Measurements from ENCODE around the gene DPYD.

DPYD gene

DNA sequence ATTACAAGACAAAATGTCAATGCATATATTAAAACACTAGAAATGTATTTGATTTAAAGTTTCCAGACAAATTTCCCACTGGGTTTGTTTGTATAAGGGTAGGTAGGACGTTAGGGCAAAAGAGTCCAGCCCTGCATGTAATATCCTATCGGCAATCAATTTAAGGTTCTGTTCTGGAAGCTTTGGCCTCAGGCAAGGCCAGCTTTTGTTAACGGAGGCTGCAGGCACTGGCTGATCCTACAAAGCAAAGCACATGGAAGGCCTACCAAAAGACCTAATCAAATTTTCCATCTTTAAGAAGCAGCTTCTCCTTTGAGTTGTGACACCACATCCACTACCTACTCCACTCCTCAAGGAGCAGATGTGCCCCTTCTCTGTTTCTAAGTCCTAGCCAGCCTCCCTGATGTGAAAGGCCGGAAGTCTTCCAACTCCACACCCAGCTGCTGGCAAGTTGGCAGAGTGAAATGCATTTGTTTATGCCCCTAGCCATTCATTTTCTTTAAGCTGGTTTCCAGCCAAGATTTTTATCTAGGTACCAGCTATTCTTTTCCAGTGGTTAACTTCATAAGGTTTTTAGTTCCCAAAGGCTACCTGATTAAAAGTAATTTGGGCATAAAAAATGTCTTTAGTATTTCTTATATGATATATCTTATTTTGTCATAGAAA, 746.7 kb downstream of the DPYD start:
- TF ChIP-seq SUZ12 (IDR thresholded peaks at IDR 0.05), result no peak
- no peak for TF ChIP-seq ZNF384 (IDR thresholded peaks at IDR 0.05)
- TF ChIP-seq ELF4 (IDR thresholded peaks at IDR 0.05), result no peak
- no peak for TF ChIP-seq L3MBTL2 (conservative IDR thresholded peaks at IDR 0.05)
- TF ChIP-seq SP1 (IDR thresholded peaks at IDR 0.05), result no peak
- no peak for TF ChIP-seq PKNOX1 (IDR thresholded peaks at IDR 0.05)
- no peak for TF ChIP-seq FOXM1 (IDR thresholded peaks at IDR 0.05; ENCODE audit: borderline replicate concordance)
- TF ChIP-seq FOXK2 (IDR thresholded peaks at IDR 0.05), result no peak
- TF ChIP-seq NFRKB (IDR thresholded peaks at IDR 0.05), result no peak
- TF ChIP-seq HDGF (IDR thresholded peaks at IDR 0.05; ENCODE audit: borderline replicate concordance), result no peak
- TF ChIP-seq TARDBP (IDR thresholded peaks at IDR 0.05), result no peak
- no peak for TF ChIP-seq FOXA1 (IDR thresholded peaks at IDR 0.05)
- no peak for TF ChIP-seq LEF1 (IDR thresholded peaks at IDR 0.05; ENCODE audit: borderline replicate concordance)
- no peak for TF ChIP-seq CTBP1 (IDR thresholded peaks at IDR 0.05; ENCODE audit: borderline replicate concordance)
- TF ChIP-seq BHLHE40 (IDR thresholded peaks at IDR 0.05; ENCODE audit: borderline replicate concordance), result no peak
- TF ChIP-seq ARNT (IDR thresholded peaks at IDR 0.05), result no peak
- no peak for DNase-seq (ENCODE audit: extremely low spot score)
- ChIA-PET CTCF (no interaction called here), POLR2A (no interaction called here)

DNA sequence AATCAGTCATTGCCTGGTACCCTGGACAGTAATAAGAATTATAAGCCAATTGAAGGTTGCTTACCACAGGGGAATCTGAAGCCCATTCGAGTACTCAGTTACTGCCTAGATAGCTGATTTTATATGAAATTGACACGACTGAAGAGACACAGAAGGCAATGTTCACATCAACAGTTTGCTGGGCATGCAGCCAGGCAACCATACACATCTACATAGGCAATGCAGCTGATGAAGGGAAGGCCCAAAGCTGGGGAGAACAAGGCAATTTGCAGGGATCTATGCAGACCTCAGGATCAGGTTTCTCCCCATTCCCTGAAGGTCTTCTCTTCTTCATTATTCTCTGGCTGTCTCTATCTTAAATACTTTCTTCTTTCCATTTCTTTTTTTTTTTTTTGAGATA, 750.5 kb downstream of the DPYD start:
- no peak for DNase-seq (ENCODE audit: extremely low spot score)

DNA sequence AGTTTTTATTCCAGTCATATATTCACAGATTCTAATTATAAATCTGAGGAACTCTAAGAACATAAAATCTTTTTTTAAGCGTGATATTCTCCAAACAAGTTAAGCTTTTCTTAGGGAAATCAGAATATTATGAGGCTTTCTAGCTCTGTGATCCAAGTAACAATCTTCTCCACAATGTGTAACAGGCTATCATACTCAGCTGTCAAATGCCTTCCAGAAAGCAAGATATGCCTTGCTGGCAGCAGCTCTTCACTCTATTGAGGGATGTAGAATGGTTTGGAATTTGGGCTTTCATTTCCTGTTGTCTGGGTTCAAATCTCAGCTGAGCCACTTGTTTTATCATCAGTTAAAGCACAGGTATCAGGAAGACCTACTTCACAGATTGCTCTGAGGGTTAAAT, 752.8 kb downstream of the DPYD start:
- TF ChIP-seq FOXA1 (IDR thresholded peaks at IDR 0.05) (no peak), PKNOX1 (IDR thresholded peaks at IDR 0.05) (no peak), ZNF384 (IDR thresholded peaks at IDR 0.05) (no peak), LEF1 (IDR thresholded peaks at IDR 0.05; ENCODE audit: borderline replicate concordance) (no peak), FOXK2 (IDR thresholded peaks at IDR 0.05) (no peak), NFRKB (IDR thresholded peaks at IDR 0.05) (no peak), SUZ12 (IDR thresholded peaks at IDR 0.05) (no peak), CTBP1 (IDR thresholded peaks at IDR 0.05; ENCODE audit: borderline replicate concordance) (no peak), BHLHE40 (IDR thresholded peaks at IDR 0.05; ENCODE audit: borderline replicate concordance) (no peak), SP1 (IDR thresholded peaks at IDR 0.05) (no peak), FOXM1 (IDR thresholded peaks at IDR 0.05; ENCODE audit: borderline replicate concordance) (no peak), L3MBTL2 (conservative IDR thresholded peaks at IDR 0.05) (no peak), ELF4 (IDR thresholded peaks at IDR 0.05) (no peak), ARNT (IDR thresholded peaks at IDR 0.05) (no peak), HDGF (IDR thresholded peaks at IDR 0.05; ENCODE audit: borderline replicate concordance) (no peak), TARDBP (IDR thresholded peaks at IDR 0.05) (no peak)
- CTCF ChIA-PET, result no interaction called here
- no peak for DNase-seq (ENCODE audit: extremely low spot score)
- POLR2A ChIA-PET, result no interaction called here

More for the DNA sequence above, 750.5 kb downstream of the DPYD start:
- TF ChIP-seq ELF4 (IDR thresholded peaks at IDR 0.05), result no peak
- no peak for TF ChIP-seq PKNOX1 (IDR thresholded peaks at IDR 0.05)
- no peak for TF ChIP-seq CTBP1 (IDR thresholded peaks at IDR 0.05; ENCODE audit: borderline replicate concordance)
- no peak for TF ChIP-seq FOXM1 (IDR thresholded peaks at IDR 0.05; ENCODE audit: borderline replicate concordance)
- no peak for TF ChIP-seq FOXA1 (IDR thresholded peaks at IDR 0.05)
- no peak for TF ChIP-seq SP1 (IDR thresholded peaks at IDR 0.05)
- no peak for TF ChIP-seq HDGF (IDR thresholded peaks at IDR 0.05; ENCODE audit: borderline replicate concordance)
- no peak for TF ChIP-seq ZNF384 (IDR thresholded peaks at IDR 0.05)
- no peak for TF ChIP-seq NFRKB (IDR thresholded peaks at IDR 0.05)
- no peak for TF ChIP-seq FOXK2 (IDR thresholded peaks at IDR 0.05)
- no peak for TF ChIP-seq ARNT (IDR thresholded peaks at IDR 0.05)
- no peak for TF ChIP-seq SUZ12 (IDR thresholded peaks at IDR 0.05)
- TF ChIP-seq LEF1 (IDR thresholded peaks at IDR 0.05; ENCODE audit: borderline replicate concordance), result no peak
- no peak for TF ChIP-seq L3MBTL2 (conservative IDR thresholded peaks at IDR 0.05)
- TF ChIP-seq BHLHE40 (IDR thresholded peaks at IDR 0.05; ENCODE audit: borderline replicate concordance), result no peak
- TF ChIP-seq TARDBP (IDR thresholded peaks at IDR 0.05), result no peak
- ChIA-PET POLR2A (no interaction called here), CTCF (no interaction called here)

DNA sequence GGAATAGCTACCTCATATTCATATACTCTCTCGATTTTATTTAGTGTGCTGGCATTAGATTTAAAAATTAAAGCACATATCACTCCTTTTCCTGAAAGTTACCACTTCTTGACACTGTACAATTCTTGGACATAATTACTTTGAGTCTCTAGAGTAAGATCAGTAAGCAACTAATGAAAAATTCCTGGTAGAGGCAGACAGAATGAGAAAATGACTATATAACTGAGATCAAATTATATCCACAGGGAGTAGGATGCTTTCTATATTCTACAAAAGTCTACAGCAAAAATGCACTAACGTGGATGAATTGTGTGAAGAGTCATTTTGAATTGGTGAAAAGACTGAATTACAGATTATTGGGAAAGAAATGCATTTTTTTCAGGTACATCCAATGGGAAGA, 753.6 kb downstream of the DPYD start:
- TF ChIP-seq SUZ12 (IDR thresholded peaks at IDR 0.05) (no peak), ARNT (IDR thresholded peaks at IDR 0.05) (no peak), FOXM1 (IDR thresholded peaks at IDR 0.05; ENCODE audit: borderline replicate concordance) (no peak), NFRKB (IDR thresholded peaks at IDR 0.05) (no peak), L3MBTL2 (conservative IDR thresholded peaks at IDR 0.05) (no peak), FOXA1 (IDR thresholded peaks at IDR 0.05) (no peak), TARDBP (IDR thresholded peaks at IDR 0.05) (no peak), HDGF (IDR thresholded peaks at IDR 0.05; ENCODE audit: borderline replicate concordance) (no peak), FOXK2 (IDR thresholded peaks at IDR 0.05) (no peak)
- ChIA-PET CTCF (no interaction called here), POLR2A (no interaction called here)
- no peak for DNase-seq (ENCODE audit: extremely low spot score)

DNA sequence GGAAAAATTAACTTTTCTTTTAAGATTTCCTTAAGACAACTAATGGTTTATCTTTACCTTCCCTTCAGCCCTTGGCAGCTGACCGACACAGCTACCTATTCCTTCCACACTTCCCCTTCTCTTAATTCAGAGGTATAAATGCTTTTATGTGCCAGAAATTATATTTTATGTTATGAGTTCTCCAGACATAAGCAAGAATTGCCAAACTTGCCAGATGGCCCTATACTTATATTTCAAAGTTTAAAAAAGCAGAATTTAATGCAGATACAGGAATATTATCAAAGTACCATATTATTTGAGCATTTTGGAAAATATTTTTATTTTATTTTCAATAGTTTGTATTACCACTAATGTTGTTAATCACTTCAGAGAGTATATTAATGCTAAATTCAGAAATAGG, 754.2 kb downstream of the DPYD start:
- TF ChIP-seq ARNT (IDR thresholded peaks at IDR 0.05), result no peak
- no peak for TF ChIP-seq HDGF (IDR thresholded peaks at IDR 0.05; ENCODE audit: borderline replicate concordance)
- no peak for TF ChIP-seq TARDBP (IDR thresholded peaks at IDR 0.05)
- TF ChIP-seq SUZ12 (IDR thresholded peaks at IDR 0.05), result no peak
- TF ChIP-seq CTBP1 (IDR thresholded peaks at IDR 0.05; ENCODE audit: borderline replicate concordance), result no peak
- TF ChIP-seq FOXM1 (IDR thresholded peaks at IDR 0.05; ENCODE audit: borderline replicate concordance), result no peak
- TF ChIP-seq PKNOX1 (IDR thresholded peaks at IDR 0.05), result no peak
- no peak for TF ChIP-seq ELF4 (IDR thresholded peaks at IDR 0.05)
- DNase-seq (ENCODE audit: extremely low spot score), result no peak
- ChIA-PET POLR2A (no interaction called here), CTCF (no interaction called here)

All from HEK293T (cell line).